NOMO-1 (cell line): ENCODE data around the gene WNT11.

Source experiments
- DNase-seq, 2 experiments: peaks; one replicate each; lab custom pipeline; 2025; ENCODE audit not compliant: unreplicated experiment in 2 of 2; lab: John Stamatoyannopoulos, UW

WNT11 gene

GRCh38 chr11:76158394-76159302 is 47.7 kb downstream of the WNT11 start:
- DNase-seq: no peak

DNA sequence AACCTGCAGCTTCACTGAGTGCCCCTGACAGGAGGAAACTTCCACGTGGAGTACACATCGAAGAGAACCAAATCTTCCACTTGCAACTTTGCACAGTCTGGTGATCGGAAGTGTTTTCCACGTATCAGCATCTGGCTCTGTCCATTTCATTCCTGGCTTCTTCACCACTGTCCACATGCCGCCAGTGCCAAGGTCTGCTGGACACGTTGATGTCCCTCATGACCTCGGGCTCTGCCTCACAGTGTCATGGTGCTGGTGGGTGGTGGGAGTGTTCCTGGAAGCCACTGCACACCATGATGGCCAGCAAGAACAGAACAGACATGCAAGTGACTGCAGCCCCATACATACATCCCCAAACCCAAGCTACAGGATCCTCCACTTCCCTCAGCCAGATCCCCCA is 48.4 kb downstream of the WNT11 start:
- no peak for DNase-seq

- no peak for DNase-seq
Measured at GRCh38 chr11:76156971-76157427, 49.3 kb downstream of the WNT11 start.

DNA sequence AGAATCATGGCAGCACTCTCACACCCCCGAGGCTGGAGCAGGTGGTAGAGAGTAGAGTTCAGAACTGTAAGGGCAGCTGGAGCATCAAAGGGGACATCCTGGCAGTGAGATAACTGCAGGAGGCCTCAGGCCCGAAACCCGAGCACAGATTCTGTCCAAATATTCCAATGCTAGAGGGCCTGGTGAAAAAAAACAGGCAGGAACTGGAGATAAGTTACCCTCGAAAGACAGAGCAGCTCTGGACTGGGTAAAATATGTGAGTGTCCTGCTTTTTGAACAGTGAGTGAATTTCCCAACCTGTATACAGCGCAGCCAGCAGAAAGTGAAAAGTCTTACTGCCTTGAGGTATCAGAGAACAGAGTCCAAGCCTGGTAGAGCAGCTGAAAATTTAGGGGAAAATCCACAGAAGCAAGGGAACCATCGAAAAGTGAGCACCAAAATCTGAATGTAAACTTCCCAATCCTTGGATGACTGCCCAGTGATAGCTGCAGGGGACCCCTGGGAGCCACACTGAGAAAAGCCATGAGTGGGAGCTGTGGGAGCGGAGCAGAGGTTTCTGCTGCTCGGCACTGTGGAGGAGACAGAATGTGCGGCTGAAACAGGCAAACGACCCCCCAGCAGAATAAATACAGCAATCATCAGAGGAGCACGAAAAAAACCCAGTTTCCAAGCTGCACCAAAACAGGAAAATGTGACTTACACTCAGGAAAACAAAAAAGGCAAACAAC is 50.6 kb downstream of the WNT11 start:
- DNase-seq: no peak

GRCh38 chr11:76153571-76153923 is 52.8 kb downstream of the WNT11 start:
- no peak for DNase-seq

- DNase-seq: no peak
Measured at GRCh38 chr11:76152741-76153570, 53.3 kb downstream of the WNT11 start.

DNA sequence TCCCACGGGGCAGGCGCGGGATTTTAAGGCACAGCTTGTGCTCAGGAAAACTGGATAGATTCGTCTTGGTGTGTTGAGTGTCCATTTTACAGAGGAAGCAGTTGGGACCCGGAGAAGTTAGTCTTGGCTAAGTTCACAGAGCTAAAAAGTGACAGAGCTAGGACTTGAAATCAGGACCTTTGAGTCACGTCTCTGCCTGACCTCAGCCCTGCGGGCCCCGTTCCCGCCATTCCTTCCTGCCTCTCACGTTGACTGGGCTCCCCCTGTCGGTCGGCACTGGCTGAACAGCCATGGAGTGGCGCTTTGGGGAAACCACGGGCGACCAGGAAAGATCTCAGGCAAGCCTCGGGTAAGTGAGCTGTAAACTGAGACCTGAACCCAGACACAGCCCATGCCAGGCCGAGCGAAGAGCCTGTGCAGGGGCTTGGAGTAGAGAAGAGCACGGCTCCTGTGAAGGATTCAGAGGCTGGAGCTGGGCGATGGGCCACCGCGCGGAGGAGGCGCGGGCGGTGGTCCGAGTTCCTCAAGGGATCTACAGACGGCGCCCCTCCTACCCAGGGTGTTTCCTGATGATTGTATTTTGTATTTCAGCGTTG is 54.1 kb downstream of the WNT11 start:
- peak; percentile 83 to 85 for DNase-seq

DNA sequence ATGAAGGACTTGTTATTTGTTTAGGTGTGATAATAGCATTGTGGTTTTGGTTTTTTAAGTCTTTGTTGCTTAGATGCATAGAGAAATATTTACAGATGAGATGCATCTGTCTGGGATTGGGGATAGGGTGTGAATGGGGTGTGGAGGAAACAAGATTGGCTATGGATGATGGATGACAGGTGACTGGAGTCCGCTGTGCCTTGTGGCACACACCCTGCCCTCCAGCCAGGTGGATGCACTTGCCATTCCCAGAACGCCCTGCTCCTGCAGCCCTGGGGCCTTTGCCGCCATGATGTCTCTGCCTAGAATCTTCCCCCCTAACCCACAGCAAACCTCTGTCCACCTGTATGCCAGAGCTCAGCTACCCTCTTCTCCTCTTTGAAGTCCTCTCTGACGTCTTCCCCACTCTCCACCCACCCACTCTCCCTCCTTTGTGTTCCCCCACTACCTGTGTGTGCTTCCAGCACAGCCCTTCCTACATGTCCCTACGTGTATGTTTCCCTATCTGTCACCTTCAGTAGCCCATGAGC is 54.7 kb downstream of the WNT11 start:
- no peak for DNase-seq

GRCh38 chr11:76150141-76150540 is 56.2 kb downstream of the WNT11 start:
- no peak for DNase-seq

- DNase-seq: no peak
Measured at GRCh38 chr11:76149713-76150112, 56.6 kb downstream of the WNT11 start.

GRCh38 chr11:76148941-76149613 is 57.2 kb downstream of the WNT11 start:
- DNase-seq: peak in 1 of 2 experiments; percentile 13

GRCh38 chr11:76148231-76148630 is 58.1 kb downstream of the WNT11 start:
- no peak for DNase-seq

GRCh38 chr11:76147106-76147740 is 59.1 kb downstream of the WNT11 start:
- no peak for DNase-seq

DNA sequence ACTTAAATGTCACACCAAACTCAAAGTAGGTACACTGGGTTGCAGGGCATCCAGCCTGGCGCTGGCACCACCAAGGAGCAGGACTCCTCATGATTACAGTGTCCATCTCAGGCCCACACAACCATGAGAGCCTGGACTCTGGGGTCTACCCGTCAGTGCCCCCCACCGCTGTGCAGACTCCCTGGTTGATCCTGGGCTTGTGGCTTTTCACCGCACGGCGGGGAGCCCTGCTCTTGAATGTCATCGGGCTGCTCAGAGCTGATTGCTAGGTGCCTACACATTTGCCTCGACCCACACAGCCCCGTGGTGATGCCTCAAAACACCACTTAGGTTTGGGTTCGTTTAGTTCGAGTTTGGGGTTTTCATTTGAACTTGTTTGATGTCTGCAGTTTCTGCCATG is 63.0 kb downstream of the WNT11 start:
- DNase-seq: no peak

- DNase-seq: no peak
Measured at GRCh38 chr11:76141901-76142588, 64.3 kb downstream of the WNT11 start.

DNA sequence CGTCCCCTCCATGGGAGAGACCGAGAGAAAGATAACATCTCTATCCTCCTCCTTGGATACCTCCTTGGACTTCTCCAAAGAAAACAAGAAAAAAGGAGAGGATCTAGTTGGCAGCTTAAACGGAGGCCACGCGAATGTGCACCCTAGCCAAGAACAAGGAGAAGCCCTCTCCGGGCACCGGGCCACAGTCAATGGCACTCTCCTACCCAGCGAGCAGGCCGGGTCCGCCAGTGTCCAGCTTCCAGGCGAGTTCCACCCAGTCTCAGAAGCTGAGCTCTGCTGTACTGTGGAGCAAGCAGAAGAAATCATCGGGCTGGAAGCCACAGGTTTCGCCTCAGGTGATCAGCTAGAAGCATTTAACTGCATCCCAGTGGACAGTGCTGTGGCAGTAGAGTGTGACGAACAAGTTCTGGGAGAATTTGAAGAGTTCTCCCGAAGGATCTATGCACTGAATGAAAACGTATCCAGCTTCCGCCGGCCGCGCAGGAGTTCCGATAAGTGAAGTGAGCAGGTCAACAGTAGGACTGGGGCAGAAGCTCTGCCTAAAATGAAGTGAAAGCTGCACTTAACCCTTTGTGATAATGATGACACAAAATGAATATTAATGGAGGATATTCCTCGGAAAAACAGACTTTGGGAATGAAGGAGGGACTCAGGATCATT is 65.3 kb downstream of the WNT11 start:
- no peak for DNase-seq

DNA sequence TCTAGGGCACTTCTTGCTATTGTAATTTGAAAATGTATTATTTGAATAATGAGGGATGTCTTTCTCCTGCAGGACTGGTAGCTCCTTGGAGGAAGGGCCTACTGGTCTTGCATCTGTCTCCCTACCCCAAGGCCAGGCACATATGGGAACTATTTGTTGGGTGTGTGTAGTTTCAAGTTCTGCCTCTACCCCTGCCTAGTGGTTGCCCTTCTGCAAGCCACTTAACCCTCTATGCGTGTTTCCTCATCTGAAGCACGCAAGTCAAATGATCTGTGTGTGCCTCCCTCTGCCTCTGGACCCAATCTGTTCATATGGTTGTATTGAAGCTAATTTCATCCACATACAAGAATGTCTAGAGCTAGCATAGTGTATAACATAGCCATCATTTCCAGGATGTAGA is 67.0 kb downstream of the WNT11 start:
- peak; percentile 16 to 33 for DNase-seq
